Spinal cord (tissue), 10 donors: ENCODE data around the gene LRRFIP1. TPM values are rescaled to one million over a fixed set of nuclear protein-coding genes. Genes with fewer than 3 reads are reported as not detected.

Experiments used
- DNase-seq, 6 donors: peaks; one replicate each; pipeline versions ENCODE4 v3.0.0 to v3.0.0-alpha.2; 2013 to 2015; ENCODE audit warnings: low spot score in 6 of 6, low read depth in 4 of 6
- H3K27ac ChIP-seq: one replicate; pipeline ENCODE4 v1.5.1; 2013; ENCODE audit warnings: low read depth, low read length, control low read depth
- H3K27me3 ChIP-seq: one replicate; pipeline ENCODE4 v1.6.1; 2013; ENCODE audit warnings: low read length; ENCODE audit not compliant: control insufficient read depth, insufficient read depth
- H3K36me3 ChIP-seq: one replicate; pipeline ENCODE4 v1.6.1; 2013; ENCODE audit warnings: low read length; ENCODE audit not compliant: control insufficient read depth, insufficient read depth
- H3K4me1 ChIP-seq: one replicate; pipeline ENCODE4 v1.6.1; 2013; ENCODE audit warnings: low read length; ENCODE audit not compliant: control insufficient read depth, insufficient read depth
- H3K4me3 ChIP-seq: one replicate; pipeline ENCODE4 v1.5.1; 2013; ENCODE audit warnings: low read depth, low read length, control low read depth
- H3K9me3 ChIP-seq: one replicate; pipeline ENCODE4 v1.6.1; 2013; ENCODE audit warnings: low read length; ENCODE audit not compliant: control insufficient read depth, insufficient read depth
- WGBS: methylation state at CpG from one replicate; pipeline ENCODE4 v1.1.5; 2013; ENCODE audit warnings: missing lambda C conversion rate; ENCODE audit not compliant: insufficient coverage; 5-methylcytosine and 5-hydroxymethylcytosine counted together
- polyA plus RNA-seq, 2 donors: library from polyadenylated mRNA; unstranded; fragments of 120-200 nt; gene quantifications; one replicate each; pipeline ENCODE4 v1.2.1, GENCODE V29; 2013; ENCODE audit not compliant: insufficient read length in 2 of 2
- total RNA-seq, 2 donors: library from RNA; depleted of rRNA in 1 of 2; stranded (reverse); fragments of 120-200 nt in 1 of 2; fragments of >200 nt in 1 of 2; gene quantifications; one replicate each; pipeline versions ENCODE4 v1.2.3 to v1.2.4, GENCODE V29; 2013 to 2014
- donor health status: healthy.

The LRRFIP1 gene
- total and polyA plus RNA-seq, 4 donors, result 36.5 to 56.1 (median 55.2) TPM

- H3K27ac ChIP-seq, result no peak overlapping the region
- H3K9me3 ChIP-seq, result peaks cover 5% of the 10 kb centered on the region
- no peaks in the 10 kb centered on the region for H3K4me1 ChIP-seq
- no peak overlapping the region for H3K4me3 ChIP-seq
- H3K27me3 ChIP-seq, result no peaks in the 10 kb centered on the region
- no peak for DNase-seq
- WGBS, result 89% methylated on average over 4 of the region's 9 CpGs
- peaks cover 41% of the 10 kb centered on the region for H3K36me3 ChIP-seq
Measured at GRCh38 chr2:237648016-237648381, 20.6 kb downstream of the LRRFIP1 start.

- no peak for DNase-seq
Measured at GRCh38 chr2:237649541-237650454, 22.4 kb downstream of the LRRFIP1 start.

GRCh38 chr2:237650455-237650850, 23.1 kb downstream of the LRRFIP1 start:
- no peaks in the 10 kb centered on the region for H3K4me1 ChIP-seq
- H3K27me3 ChIP-seq, result no peaks in the 10 kb centered on the region
- H3K36me3 ChIP-seq, result peaks cover 33% of the 10 kb centered on the region
- H3K27ac ChIP-seq, result no peak overlapping the region
- H3K9me3 ChIP-seq, result peaks cover 5% of the 10 kb centered on the region
- no peak for DNase-seq
- 100% methylated on average over 7 of the region's 7 CpGs for WGBS
- no peak overlapping the region for H3K4me3 ChIP-seq

More at GRCh38 chr2:237649541-237650454, 22.4 kb downstream of the LRRFIP1 start:
- H3K27me3 ChIP-seq, result no peaks in the 10 kb centered on the region
- H3K4me3 ChIP-seq, result no peak overlapping the region
- WGBS, result 89% methylated on average over 17 of the region's 17 CpGs
- no peaks in the 10 kb centered on the region for H3K4me1 ChIP-seq
- H3K36me3 ChIP-seq, result peaks cover 39% of the 10 kb centered on the region
- H3K27ac ChIP-seq, result no peak overlapping the region
- peaks cover 5% of the 10 kb centered on the region for H3K9me3 ChIP-seq

- WGBS, result 100% methylated on average over 6 of the region's 10 CpGs
- H3K27ac ChIP-seq, result no peak overlapping the region
- H3K36me3 ChIP-seq, result peaks cover 28% of the 10 kb centered on the region
- no peaks in the 10 kb centered on the region for H3K4me1 ChIP-seq
- H3K9me3 ChIP-seq, result peaks cover 5% of the 10 kb centered on the region
- no peak for DNase-seq
- no peak overlapping the region for H3K4me3 ChIP-seq
- H3K27me3 ChIP-seq, result no peaks in the 10 kb centered on the region
Measured at GRCh38 chr2:237651761-237652160, 24.4 kb downstream of the LRRFIP1 start.

- no peak overlapping the region for H3K27ac ChIP-seq
- H3K4me3 ChIP-seq, result no peak overlapping the region
- H3K27me3 ChIP-seq, result no peaks in the 10 kb centered on the region
- H3K9me3 ChIP-seq, result peaks cover 5% of the 10 kb centered on the region
- 88% methylated on average over 2 of the region's 3 CpGs for WGBS
- no peaks in the 10 kb centered on the region for H3K4me1 ChIP-seq
- H3K36me3 ChIP-seq, result peaks cover 27% of the 10 kb centered on the region
- DNase-seq, result no peak
Measured at GRCh38 chr2:237652181-237652580, 24.8 kb downstream of the LRRFIP1 start.

GRCh38 chr2:237652854-237653253, 25.5 kb downstream of the LRRFIP1 start:
- Histone ChIP-seq H3K27me3 (no peaks in the 10 kb centered on the region), H3K36me3 (peaks cover 22% of the 10 kb centered on the region), H3K4me3 (no peak overlapping the region), H3K27ac (no peak overlapping the region), H3K9me3 (peaks cover 5% of the 10 kb centered on the region), H3K4me1 (no peaks in the 10 kb centered on the region)
- DNase-seq, result no peak
- WGBS, result no CpG with 5 or more reads among the region's 2 CpGs

- no peaks in the 10 kb centered on the region for H3K27me3 ChIP-seq
- peaks cover 20% of the 10 kb centered on the region for H3K36me3 ChIP-seq
- no peaks in the 10 kb centered on the region for H3K4me1 ChIP-seq
- H3K27ac ChIP-seq, result no peak overlapping the region
- H3K9me3 ChIP-seq, result peaks cover 5% of the 10 kb centered on the region
- no peak for DNase-seq
- no peak overlapping the region for H3K4me3 ChIP-seq
- WGBS, result no CpG with 5 or more reads among the region's 5 CpGs
Measured at GRCh38 chr2:237653776-237654558, 26.6 kb downstream of the LRRFIP1 start.

GRCh38 chr2:237657063-237657462, 29.7 kb downstream of the LRRFIP1 start:
- H3K27ac ChIP-seq, result no peak overlapping the region
- no peaks in the 10 kb centered on the region for H3K4me1 ChIP-seq
- no peak for DNase-seq
- H3K36me3 ChIP-seq, result peaks cover 3% of the 10 kb centered on the region
- H3K4me3 ChIP-seq, result no peak overlapping the region
- H3K27me3 ChIP-seq, result no peaks in the 10 kb centered on the region
- H3K9me3 ChIP-seq, result peaks cover 2% of the 10 kb centered on the region
- WGBS, result 100% methylated on average over 3 of the region's 5 CpGs

- no peak for DNase-seq
- 100% methylated on average over 1 of the region's 5 CpGs for WGBS
- Histone ChIP-seq H3K9me3 (no peaks in the 10 kb centered on the region), H3K4me3 (no peak overlapping the region), H3K27ac (no peak overlapping the region), H3K27me3 (no peaks in the 10 kb centered on the region), H3K4me1 (peaks cover 20% of the 10 kb centered on the region), H3K36me3 (no peaks in the 10 kb centered on the region)
Measured at GRCh38 chr2:237660381-237660900, 33.1 kb downstream of the LRRFIP1 start.
